K562 (cell line): ENCODE data around the gene ATP6V1G2. TPM values are rescaled to one million over a fixed set of nuclear protein-coding genes. Genes with fewer than 3 reads are reported as not detected.

Experiments
- ATF7 ChIP-seq: fragments of 450-650 bp; IDR thresholded peaks from 2 replicates; pipeline ENCODE4 v1.7.1; 2014; ENCODE audit warnings: mild to moderate bottlenecking, moderate library complexity
- BRD9 ChIP-seq: fragments of 450-650 bp; IDR thresholded peaks from 2 replicates; pipeline ENCODE4 v1.6.1; 2018; ENCODE audit warnings: low read depth; ENCODE audit not compliant: partially characterized antibody
- CAMTA2 ChIP-seq: fragments of 250-450 bp; sonication (Bioruptor Pico); conservative IDR thresholded peaks from 2 replicates; pipeline ENCODE4 v1.5.1; 2022
- ESRRA ChIP-seq: fragments of 450-650 bp; IDR thresholded peaks from 2 replicates; pipeline ENCODE4 v1.6.1; 2014; ENCODE audit warnings: low read depth, mild to moderate bottlenecking, moderate library complexity, borderline replicate concordance
- FOXA1 ChIP-seq: fragments of 450-650 bp; IDR thresholded peaks from 2 replicates; pipeline ENCODE4 v1.6.1; 2016; ENCODE audit warnings: mild to moderate bottlenecking, borderline replicate concordance
- FOXM1 ChIP-seq, 2 experiments: fragments of 450-650 bp in 1 of 2; sonication (generic) in 1 of 2; formaldehyde crosslinking in 1 of 2; IDR thresholded peaks; 2 replicates each; pipeline versions ENCODE4 v1.6.1 to v1.9.0; 2017 to 2022; ENCODE audit warnings: low read depth in 2 of 2, mild to moderate bottlenecking in 2 of 2, missing genetic modification reagents in 1 of 2, moderate library complexity in 1 of 2
- MAFG ChIP-seq: fragments of 450-650 bp; conservative IDR thresholded peaks from 2 replicates; pipeline ENCODE4 v1.6.1; 2016; ENCODE audit warnings: missing genetic modification characterization, missing compliant biosample characterization
- NCOA1 ChIP-seq: fragments of 450-650 bp; IDR thresholded peaks from 2 replicates; pipeline ENCODE4 v1.6.1; 2016; ENCODE audit warnings: low read depth
- NELFE ChIP-seq: IDR thresholded peaks from 2 replicates; pipeline ENCODE4 v1.6.1; 2011; ENCODE audit warnings: mild to moderate bottlenecking; ENCODE audit not compliant: insufficient read depth, insufficient read length
- PHTF2 ChIP-seq: fragments of 250-450 bp; sonication (Bioruptor Pico); IDR thresholded peaks from 2 replicates; pipeline ENCODE4 v1.5.0; 2021; ENCODE audit warnings: mild to moderate bottlenecking
- RUNX1 ChIP-seq: sonication (generic); IDR thresholded peaks from 2 replicates; pipeline ENCODE4 v1.6.1; 2016; ENCODE audit warnings: antibody characterized with exemption, low read depth
- SMARCB1 ChIP-seq: IDR thresholded peaks from 2 replicates; pipeline ENCODE4 v1.6.1; 2011; ENCODE audit warnings: improper control_type of control experiment, low read depth; ENCODE audit not compliant: insufficient read length
- SUPT5H ChIP-seq: fragments of 450-650 bp; IDR thresholded peaks from 2 replicates; pipeline ENCODE4 v1.6.1; 2016
- ZNF121 ChIP-seq: sonication (generic); formaldehyde crosslinking; conservative IDR thresholded peaks from 2 replicates; pipeline ENCODE4 v1.8.0; 2022; ENCODE audit warnings: missing genetic modification reagents
- ZNF445 ChIP-seq: fragments of 250-450 bp; sonication (Bioruptor Pico); IDR thresholded peaks from 2 replicates; pipeline ENCODE4 v1.4.0; 2020; ENCODE audit warnings: low read depth, mild to moderate bottlenecking, moderate library complexity
- ZSCAN32 ChIP-seq: fragments of 450-650 bp; formaldehyde crosslinking; IDR thresholded peaks from 2 replicates; pipeline ENCODE4 v1.4.0; 2020; ENCODE audit warnings: mild to moderate bottlenecking, moderate library complexity
- polyA plus RNA-seq, 8 experiments: library from polyadenylated mRNA; depleted of rRNA in 4 of 8; stranded (reverse) in 5 of 8; unstranded in 3 of 8; fragments of >200 nt; fragmentation: Nextera tagmentation in 2 of 8; fragmentation: Illumina TruSeq in 1 of 8; extraction: Ambion mirVana in 2 of 8; extraction: Trizol in 1 of 8; gene quantifications; 2 replicates each; pipeline versions ENCODE4 v1.2.1 to v1.2.3, GENCODE V29; 2011 to 2014; ENCODE audit warnings: inconsistent platforms in 1 of 8, missing spikeins in 1 of 8
- total RNA-seq, 7 experiments: library from RNA; depleted of rRNA in 6 of 7; stranded (reverse); fragments of >200 nt in 6 of 7; fragmentation: Illumina TruSeq in 2 of 7; extraction: Trizol in 2 of 7; gene quantifications; 2 replicates each; pipeline versions ENCODE4 v1.2.1 to v1.2.3, GENCODE V29; 2011 to 2021; ENCODE audit warnings: low replicate concordance in 1 of 7
- TF ChIP-seq, protein P1 (sequence below): fragments of 200-400 bp; formaldehyde crosslinking; IDR thresholded peaks from 2 replicates; pipeline ENCODE4 v1.6.1; 2017; ENCODE audit warnings: mild to moderate bottlenecking, low read depth, low read length, moderate library complexity
- TF ChIP-seq, protein P2 (sequence below), 2 experiments: IDR thresholded peaks; 2 replicates each; pipeline ENCODE4 v1.6.1; 2011; ENCODE audit warnings: borderline replicate concordance in 1 of 2, control low read depth in 1 of 2, low read depth in 1 of 2, low read length in 1 of 2, mild to moderate bottlenecking in 1 of 2, mixed read lengths in 1 of 2, moderate library complexity in 1 of 2; ENCODE audit not compliant: insufficient read depth in 1 of 2, insufficient read length in 1 of 2, poor library complexity in 1 of 2, severe bottlenecking in 1 of 2; ENCODE audit errors: extremely low read depth in 1 of 2
- TF ChIP-seq, protein P3 (sequence below): fragments of 250-450 bp; sonication (Bioruptor Pico); IDR thresholded peaks from 2 replicates; pipeline ENCODE4 v1.6.1; 2021; ENCODE audit warnings: mild to moderate bottlenecking
- TF ChIP-seq, protein P4 (sequence below): sonication (generic); formaldehyde crosslinking; IDR thresholded peaks from 2 replicates; pipeline ENCODE4 v1.8.1; 2023; ENCODE audit warnings: mild to moderate bottlenecking, missing genetic modification reagents, moderate library complexity
- TF ChIP-seq, protein P5 (sequence below): fragments of 450-650 bp; formaldehyde crosslinking; IDR thresholded peaks from 2 replicates; pipeline ENCODE4 v1.4.0; 2022; ENCODE audit warnings: missing genetic modification characterization

The ATP6V1G2 gene
- total and polyA plus RNA-seq, 9 of the 15 experiments (the other 6 are each of a cell fraction or from before 2014, with no cell fraction given), result 0.14 to 1.5 (median 0.33) TPM

DNA sequence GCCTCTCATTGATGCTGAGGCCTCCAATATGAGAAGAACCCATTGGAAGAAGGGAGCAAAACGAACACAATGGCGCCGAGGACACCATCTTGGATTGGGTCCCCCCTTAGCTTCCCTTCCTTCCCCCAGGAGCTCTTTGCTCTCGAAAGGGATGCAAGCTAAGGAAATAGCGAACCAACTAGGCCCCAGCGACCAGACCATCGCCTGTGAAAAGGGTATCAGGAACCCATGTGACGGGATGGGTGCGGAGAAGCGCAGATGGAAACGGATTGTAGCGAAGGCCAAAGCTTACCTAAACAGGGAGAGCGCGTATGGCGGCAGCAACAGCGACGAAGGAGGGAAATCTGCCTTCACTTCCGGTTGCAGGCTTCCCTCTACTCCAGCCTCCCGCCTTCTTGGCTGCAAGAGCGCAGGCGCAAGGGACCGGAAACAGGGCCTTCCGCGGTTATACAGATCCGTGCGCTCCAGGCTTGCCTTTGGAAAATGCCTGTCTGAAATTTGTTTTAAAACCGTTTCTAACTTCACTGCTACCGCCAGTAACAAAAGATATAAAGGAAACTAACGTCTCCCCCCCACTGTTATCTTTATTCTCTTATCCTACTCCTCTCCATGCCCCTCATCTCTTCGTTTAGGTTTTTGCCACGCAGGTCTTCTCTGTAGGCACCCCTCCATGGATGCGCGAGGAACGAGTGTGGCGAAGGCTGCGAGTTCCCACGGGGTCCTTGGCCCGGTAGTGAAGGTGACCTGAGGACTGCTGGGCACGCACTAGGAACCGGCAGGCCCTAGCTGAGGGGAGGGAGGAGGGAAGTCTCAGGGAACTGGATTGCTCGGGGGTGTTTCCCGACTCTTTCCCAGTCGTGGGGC is 4.5 kb downstream of the ATP6V1G2 start, which contains the start of gene DDX39B (continued):
- TF ChIP-seq, protein P1, sequence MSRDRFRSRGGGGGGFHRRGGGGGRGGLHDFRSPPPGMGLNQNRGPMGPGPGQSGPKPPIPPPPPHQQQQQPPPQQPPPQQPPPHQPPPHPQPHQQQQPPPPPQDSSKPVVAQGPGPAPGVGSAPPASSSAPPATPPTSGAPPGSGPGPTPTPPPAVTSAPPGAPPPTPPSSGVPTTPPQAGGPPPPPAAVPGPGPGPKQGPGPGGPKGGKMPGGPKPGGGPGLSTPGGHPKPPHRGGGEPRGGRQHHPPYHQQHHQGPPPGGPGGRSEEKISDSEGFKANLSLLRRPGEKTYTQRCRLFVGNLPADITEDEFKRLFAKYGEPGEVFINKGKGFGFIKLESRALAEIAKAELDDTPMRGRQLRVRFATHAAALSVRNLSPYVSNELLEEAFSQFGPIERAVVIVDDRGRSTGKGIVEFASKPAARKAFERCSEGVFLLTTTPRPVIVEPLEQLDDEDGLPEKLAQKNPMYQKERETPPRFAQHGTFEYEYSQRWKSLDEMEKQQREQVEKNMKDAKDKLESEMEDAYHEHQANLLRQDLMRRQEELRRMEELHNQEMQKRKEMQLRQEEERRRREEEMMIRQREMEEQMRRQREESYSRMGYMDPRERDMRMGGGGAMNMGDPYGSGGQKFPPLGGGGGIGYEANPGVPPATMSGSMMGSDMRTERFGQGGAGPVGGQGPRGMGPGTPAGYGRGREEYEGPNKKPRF, result no peak
- TF ChIP-seq PHTF2 (CRISPR knock-in tag), result no peak
- TF ChIP-seq ZNF121 (CRISPR knock-in tag), result no peak
- TF ChIP-seq, protein P2, sequence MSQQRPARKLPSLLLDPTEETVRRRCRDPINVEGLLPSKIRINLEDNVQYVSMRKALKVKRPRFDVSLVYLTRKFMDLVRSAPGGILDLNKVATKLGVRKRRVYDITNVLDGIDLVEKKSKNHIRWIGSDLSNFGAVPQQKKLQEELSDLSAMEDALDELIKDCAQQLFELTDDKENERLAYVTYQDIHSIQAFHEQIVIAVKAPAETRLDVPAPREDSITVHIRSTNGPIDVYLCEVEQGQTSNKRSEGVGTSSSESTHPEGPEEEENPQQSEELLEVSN (IDR thresholded peaks at IDR 0.05; ENCODE audit: borderline replicate concordance in 1 of 2, extremely low read depth in 1 of 2, insufficient read depth in 1 of 2, insufficient read length in 1 of 2, low read depth in 1 of 2, low read length in 1 of 2, poor library complexity in 1 of 2, severe bottlenecking in 1 of 2), result peak; percentile 95 to 97
- TF ChIP-seq CAMTA2 (CRISPR knock-in tag), result no peak
- TF ChIP-seq, protein P3, sequence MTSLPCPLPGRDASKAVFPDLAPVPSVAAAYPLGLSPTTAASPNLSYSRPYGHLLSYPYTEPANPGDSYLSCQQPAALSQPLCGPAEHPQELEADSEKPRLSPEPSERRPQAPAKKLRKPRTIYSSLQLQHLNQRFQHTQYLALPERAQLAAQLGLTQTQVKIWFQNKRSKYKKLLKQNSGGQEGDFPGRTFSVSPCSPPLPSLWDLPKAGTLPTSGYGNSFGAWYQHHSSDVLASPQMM (CRISPR knock-in tag), result no peak
- TF ChIP-seq ZNF445 (CRISPR knock-in tag), result 0 out of 2 replicates have a peak, but pooled peaks have one; percentile 16
- peak; percentile 98 for TF ChIP-seq SUPT5H
- TF ChIP-seq SMARCB1, result no peak
- TF ChIP-seq ATF7, result peak; percentile 72
- no peak for TF ChIP-seq FOXA1
- TF ChIP-seq RUNX1, result 0 out of 2 replicates have a peak, but pooled peaks have one; percentile 22
- TF ChIP-seq BRD9, result peak; percentile 100
- TF ChIP-seq NCOA1, result peak; percentile 86; the same call in 1 of the 2 replicates
- TF ChIP-seq NELFE, result no peak
- TF ChIP-seq, protein P4, sequence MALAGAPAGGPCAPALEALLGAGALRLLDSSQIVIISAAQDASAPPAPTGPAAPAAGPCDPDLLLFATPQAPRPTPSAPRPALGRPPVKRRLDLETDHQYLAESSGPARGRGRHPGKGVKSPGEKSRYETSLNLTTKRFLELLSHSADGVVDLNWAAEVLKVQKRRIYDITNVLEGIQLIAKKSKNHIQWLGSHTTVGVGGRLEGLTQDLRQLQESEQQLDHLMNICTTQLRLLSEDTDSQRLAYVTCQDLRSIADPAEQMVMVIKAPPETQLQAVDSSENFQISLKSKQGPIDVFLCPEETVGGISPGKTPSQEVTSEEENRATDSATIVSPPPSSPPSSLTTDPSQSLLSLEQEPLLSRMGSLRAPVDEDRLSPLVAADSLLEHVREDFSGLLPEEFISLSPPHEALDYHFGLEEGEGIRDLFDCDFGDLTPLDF, result peak; percentile 82; the same call in 1 of the 2 replicates
- TF ChIP-seq, protein P5, sequence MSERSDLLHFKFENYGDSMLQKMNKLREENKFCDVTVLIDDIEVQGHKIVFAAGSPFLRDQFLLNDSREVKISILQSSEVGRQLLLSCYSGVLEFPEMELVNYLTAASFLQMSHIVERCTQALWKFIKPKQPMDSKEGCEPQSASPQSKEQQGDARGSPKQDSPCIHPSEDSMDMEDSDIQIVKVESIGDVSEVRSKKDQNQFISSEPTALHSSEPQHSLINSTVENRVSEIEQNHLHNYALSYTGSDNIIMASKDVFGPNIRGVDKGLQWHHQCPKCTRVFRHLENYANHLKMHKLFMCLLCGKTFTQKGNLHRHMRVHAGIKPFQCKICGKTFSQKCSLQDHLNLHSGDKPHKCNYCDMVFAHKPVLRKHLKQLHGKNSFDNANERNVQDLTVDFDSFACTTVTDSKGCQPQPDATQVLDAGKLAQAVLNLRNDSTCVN, result peak; percentile 94
- peak; percentile 100 for TF ChIP-seq ESRRA
- TF ChIP-seq FOXM1 (IDR thresholded peaks at IDR 0.05; ENCODE audit: low read depth), result peak; percentile 52; the same call in 1 of the 2 replicates
- peak; percentile 96 for TF ChIP-seq FOXM1 (CRISPR knock-in tag; IDR thresholded peaks at IDR 0.05; ENCODE audit: low read depth)
- TF ChIP-seq MAFG (tag), result no peak
- peak; percentile 54; the same call in 1 of the 2 replicates for TF ChIP-seq ZSCAN32 (CRISPR knock-in tag)
